ENCODE results near the gene DHRS11.

The DHRS11 gene

DNA sequence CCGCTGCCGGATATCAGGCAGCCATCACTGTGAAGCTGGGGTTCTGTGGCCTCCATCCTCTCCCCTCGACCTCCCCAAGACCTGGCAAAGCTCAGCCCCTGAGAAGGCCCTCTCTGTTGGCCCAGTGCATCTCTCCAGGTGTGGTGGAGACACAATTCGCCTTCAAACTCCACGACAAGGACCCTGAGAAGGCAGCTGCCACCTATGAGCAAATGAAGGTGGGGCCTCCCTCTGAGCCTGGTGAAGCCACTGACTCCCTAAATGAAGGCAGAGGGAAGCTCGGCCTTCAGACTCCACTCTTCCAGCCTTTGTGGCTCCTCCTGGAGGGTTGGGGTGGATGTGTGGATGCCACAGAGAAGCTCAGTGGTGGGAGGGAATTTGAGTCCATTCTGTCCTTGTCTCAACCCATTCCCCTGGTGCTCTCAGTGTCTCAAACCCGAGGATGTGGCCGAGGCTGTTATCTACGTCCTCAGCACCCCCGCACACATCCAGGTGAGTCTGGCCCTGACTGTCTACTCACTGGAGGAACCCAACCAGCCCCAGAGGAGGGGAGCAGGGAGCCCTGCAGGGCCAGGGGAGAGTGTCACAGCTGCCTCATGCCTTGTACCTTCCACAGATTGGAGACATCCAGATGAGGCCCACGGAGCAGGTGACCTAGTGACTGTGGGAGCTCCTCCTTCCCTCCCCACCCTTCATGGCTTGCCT, 8.0 kb downstream of the DHRS11 start:
- no peak overlapping the region for H3K14ac ChIP-seq (ENCODE audit: low read length)
- H3K4me1 ChIP-seq (ENCODE audit: control insufficient read depth in 1 of 2, insufficient read depth in 2 of 2, low read length in 2 of 2) = peaks cover 10 to 14% of the 10 kb centered on the region in 2 experiments
- H4K91ac ChIP-seq (ENCODE audit: low read depth, low read length) = no peak overlapping the region
- H3K79me2 ChIP-seq (ENCODE audit: control insufficient read depth, insufficient read depth, low read length, poor library complexity) = peaks cover 7% of the 10 kb centered on the region
- no peak overlapping the region for H4K12ac ChIP-seq (ENCODE audit: low read depth, low read length)
- peaks cover 3 to 9% of the 10 kb centered on the region in 2 experiments for H3K36me3 ChIP-seq (ENCODE audit: control insufficient read depth in 1 of 2, insufficient read depth in 2 of 2, low read length in 2 of 2)
- WGBS (ENCODE audit: extremely low coverage, insufficient coverage, insufficient read length) = no CpG with 5 or more reads among the region's 11 CpGs
- H2BK12ac ChIP-seq (ENCODE audit: low read length) = no peak overlapping the region
- DNase-seq = no peak
- no peaks in the 10 kb centered on the region for H3K27me3 ChIP-seq (ENCODE audit: insufficient read depth, low read length)
- no peak overlapping the region for H3K27ac ChIP-seq (ENCODE audit: low read depth, low read length)
- no peak overlapping the region for H3K4me3 ChIP-seq (ENCODE audit: low read depth, low read length)
- H3K4me2 ChIP-seq (ENCODE audit: low read length) = no peak overlapping the region
- H2BK120ac ChIP-seq (ENCODE audit: insufficient read depth, low read length, poor library complexity) = no peak overlapping the region
- no peaks in the 10 kb centered on the region for H3K9me3 ChIP-seq (ENCODE audit: insufficient read depth, low read depth, low read length)
- H3K23ac ChIP-seq (ENCODE audit: low read length) = no peak overlapping the region
- H3K79me1 ChIP-seq (ENCODE audit: low read length) = peaks cover 8% of the 10 kb centered on the region
- no peak overlapping the region for H4K8ac ChIP-seq (ENCODE audit: low read depth, low read length)
- H3K4ac ChIP-seq (ENCODE audit: low read depth, low read length) = no peak overlapping the region
- no peak overlapping the region for H2BK5ac ChIP-seq (ENCODE audit: low read depth, low read length, poor library complexity)
- no peak overlapping the region for H2AK5ac ChIP-seq (ENCODE audit: low read length)
- H3K18ac ChIP-seq (ENCODE audit: low read length) = no peak overlapping the region
- no peak overlapping the region for H3K9ac ChIP-seq (ENCODE audit: low read length)
- no peak overlapping the region for H2AFZ ChIP-seq (ENCODE audit: insufficient read depth, low read length, poor library complexity)

DNA sequence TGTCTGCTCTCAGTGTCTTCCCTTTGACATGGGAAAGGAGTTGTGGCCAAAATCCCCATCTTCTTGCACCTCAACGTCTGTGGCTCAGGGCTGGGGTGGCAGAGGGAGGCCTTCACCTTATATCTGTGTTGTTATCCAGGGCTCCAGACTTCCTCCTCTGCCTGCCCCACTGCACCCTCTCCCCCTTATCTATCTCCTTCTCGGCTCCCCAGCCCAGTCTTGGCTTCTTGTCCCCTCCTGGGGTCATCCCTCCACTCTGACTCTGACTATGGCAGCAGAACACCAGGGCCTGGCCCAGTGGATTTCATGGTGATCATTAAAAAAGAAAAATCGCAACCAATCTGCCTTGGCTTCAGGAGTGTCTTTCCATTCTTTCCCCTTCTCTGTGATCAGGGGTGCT, 8.8 kb downstream of the DHRS11 start:
- Histone ChIP-seq H2BK12ac (ENCODE audit: low read length) (no peak overlapping the region), H3K79me2 (ENCODE audit: control insufficient read depth, insufficient read depth, low read length, poor library complexity) (peaks cover 7% of the 10 kb centered on the region), H3K4ac (ENCODE audit: low read depth, low read length) (no peak overlapping the region), H2AK5ac (ENCODE audit: low read length) (peak overlapping the region; percentile 16), H3K4me1 (ENCODE audit: control insufficient read depth in 1 of 2, insufficient read depth in 2 of 2, low read length in 2 of 2) (peaks cover 7 to 12% of the 10 kb centered on the region in 2 experiments), H2BK120ac (ENCODE audit: insufficient read depth, low read length, poor library complexity) (no peak overlapping the region), H3K9me3 (ENCODE audit: insufficient read depth, low read depth, low read length) (no peaks in the 10 kb centered on the region), H4K12ac (ENCODE audit: low read depth, low read length) (no peak overlapping the region), H3K27me3 (ENCODE audit: insufficient read depth, low read length) (no peaks in the 10 kb centered on the region), H3K27ac (ENCODE audit: low read depth, low read length) (no peak overlapping the region), H3K36me3 (ENCODE audit: control insufficient read depth in 1 of 2, insufficient read depth in 2 of 2, low read length in 2 of 2) (peaks cover 3 to 9% of the 10 kb centered on the region in 2 experiments), H3K14ac (ENCODE audit: low read length) (no peak overlapping the region), H3K79me1 (ENCODE audit: low read length) (peaks cover 8% of the 10 kb centered on the region), H3K23ac (ENCODE audit: low read length) (no peak overlapping the region), H4K91ac (ENCODE audit: low read depth, low read length) (no peak overlapping the region), H2BK5ac (ENCODE audit: low read depth, low read length, poor library complexity) (no peak overlapping the region), H3K18ac (ENCODE audit: low read length) (no peak overlapping the region), H3K4me2 (ENCODE audit: low read length) (peak overlapping the region; percentile 92), H3K9ac (ENCODE audit: low read length) (no peak overlapping the region), H3K4me3 (ENCODE audit: low read depth, low read length) (no peak overlapping the region), H4K8ac (ENCODE audit: low read depth, low read length) (peak overlapping the region; percentile 91), H2AFZ (ENCODE audit: insufficient read depth, low read length, poor library complexity) (peak overlapping the region; percentile 72)
- no peak for DNase-seq
- WGBS (ENCODE audit: extremely low coverage, insufficient coverage, insufficient read length) = no CpG with 5 or more reads among the region's 3 CpGs

DNA sequence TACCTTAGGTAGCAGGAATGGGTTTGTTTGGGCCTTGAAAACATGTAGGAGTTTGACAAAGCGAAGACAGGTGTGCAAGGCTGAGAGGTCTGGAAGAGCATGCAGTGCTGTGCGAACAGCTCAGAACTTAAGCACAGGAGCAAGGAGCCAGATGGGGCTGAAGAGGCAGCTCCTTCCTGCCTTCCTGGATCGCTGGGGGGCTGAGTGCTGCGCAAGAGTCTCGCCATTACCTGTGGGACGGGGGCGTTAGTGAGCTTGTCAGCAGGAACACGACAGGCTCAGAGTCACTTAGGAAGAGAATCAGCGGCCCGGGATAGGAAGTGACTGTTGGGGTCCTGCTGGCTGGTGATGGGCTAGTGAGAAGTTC, 9.2 kb downstream of the DHRS11 start:
- Histone ChIP-seq H3K9me3 (ENCODE audit: insufficient read depth, low read depth, low read length) (no peaks in the 10 kb centered on the region), H3K4ac (ENCODE audit: low read depth, low read length) (no peak overlapping the region), H3K36me3 (ENCODE audit: control insufficient read depth in 1 of 2, insufficient read depth in 2 of 2, low read length in 2 of 2) (peaks cover 3 to 7% of the 10 kb centered on the region in 2 experiments), H3K79me2 (ENCODE audit: control insufficient read depth, insufficient read depth, low read length, poor library complexity) (peaks cover 7% of the 10 kb centered on the region), H2BK5ac (ENCODE audit: low read depth, low read length, poor library complexity) (peak overlapping the region; percentile 26), H2AFZ (ENCODE audit: insufficient read depth, low read length, poor library complexity) (peak overlapping the region; percentile 72), H2AK5ac (ENCODE audit: low read length) (peak overlapping the region; percentile 38), H4K91ac (ENCODE audit: low read depth, low read length) (peak overlapping the region; percentile 76), H3K27ac (ENCODE audit: low read depth, low read length) (peak overlapping the region; percentile 67), H3K4me1 (ENCODE audit: control insufficient read depth in 1 of 2, insufficient read depth in 2 of 2, low read length in 2 of 2) (peaks cover 7 to 12% of the 10 kb centered on the region in 2 experiments), H3K79me1 (ENCODE audit: low read length) (peaks cover 8% of the 10 kb centered on the region), H4K8ac (ENCODE audit: low read depth, low read length) (peak overlapping the region; percentile 91), H2BK120ac (ENCODE audit: insufficient read depth, low read length, poor library complexity) (peak overlapping the region; percentile 29), H3K14ac (ENCODE audit: low read length) (peak overlapping the region; percentile 74), H3K4me3 (ENCODE audit: low read depth, low read length) (peak overlapping the region; percentile 29), H2BK12ac (ENCODE audit: low read length) (no peak overlapping the region), H3K27me3 (ENCODE audit: insufficient read depth, low read length) (no peaks in the 10 kb centered on the region), H3K4me2 (ENCODE audit: low read length) (peak overlapping the region; percentile 92), H4K12ac (ENCODE audit: low read depth, low read length) (peak overlapping the region; percentile 93), H3K9ac (ENCODE audit: low read length) (peak overlapping the region; percentile 0), H3K18ac (ENCODE audit: low read length) (peak overlapping the region; percentile 66), H3K23ac (ENCODE audit: low read length) (no peak overlapping the region)
- WGBS (ENCODE audit: extremely low coverage, insufficient coverage, insufficient read length) = no CpG with 5 or more reads among the region's 10 CpGs
- DNase-seq = no peak

DNA sequence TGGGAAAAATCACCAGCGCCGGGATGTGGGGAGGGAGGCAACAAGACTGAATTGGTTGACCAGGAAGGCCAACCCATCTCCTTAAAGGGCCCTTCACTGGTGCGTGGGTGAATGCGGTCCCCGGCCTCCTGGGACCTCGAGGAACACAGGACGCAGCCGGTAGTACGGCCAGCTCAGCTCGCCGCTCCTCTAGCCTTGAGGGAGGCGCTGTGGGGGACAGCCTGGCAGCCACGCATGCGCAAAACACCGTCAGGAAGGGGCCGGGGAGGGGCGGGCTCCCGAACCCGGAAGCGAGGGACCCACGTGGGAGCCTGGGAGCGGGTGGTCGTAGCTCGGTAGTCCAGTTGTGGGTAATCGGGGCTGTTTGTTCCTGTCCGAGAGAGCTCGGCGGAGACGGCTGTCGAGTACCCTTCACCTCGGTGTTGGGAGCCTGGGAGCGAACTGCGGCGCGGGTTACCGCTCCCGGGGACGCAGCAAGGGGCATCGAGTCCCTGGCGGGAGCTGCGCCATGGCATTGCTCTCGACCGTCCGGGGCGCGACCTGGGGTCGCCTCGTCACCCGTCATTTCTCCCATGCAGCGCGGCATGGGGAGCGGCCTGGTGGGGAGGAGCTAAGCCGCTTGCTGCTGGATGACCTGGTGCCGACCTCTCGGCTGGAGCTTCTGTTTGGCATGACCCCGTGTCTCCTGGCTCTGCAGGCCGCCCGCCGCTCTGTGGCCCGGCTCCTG, 9.8 kb downstream of the DHRS11 start, which contains the start of gene MRM1:
TSS of gene MRM1 (plus strand) at position 281 of the 727 bp plus-strand sequence. CDS start at position 509, 228 bp downstream.
- H3K9ac ChIP-seq (ENCODE audit: low read length) = peak within 1 kb of the TSS; percentile 87
- peaks cover 8% of the 10 kb centered on the region for H3K79me1 ChIP-seq (ENCODE audit: low read length)
- H4K91ac ChIP-seq (ENCODE audit: low read depth, low read length) = peak within 1 kb of the TSS; percentile 76
- H3K23ac ChIP-seq (ENCODE audit: low read length) = no peak within 1 kb of the TSS
- H3K27ac ChIP-seq (ENCODE audit: low read depth, low read length) = peak within 1 kb of the TSS; percentile 67
- peak within 1 kb of the TSS; percentile 93 for H4K12ac ChIP-seq (ENCODE audit: low read depth, low read length)
- no CpG with 5 or more reads among the region's 60 CpGs for WGBS (ENCODE audit: extremely low coverage, insufficient coverage, insufficient read length)
- H4K8ac ChIP-seq (ENCODE audit: low read depth, low read length) = peak within 1 kb of the TSS; percentile 91
- no peak within 1 kb of the TSS for H2BK12ac ChIP-seq (ENCODE audit: low read length)
- peak within 1 kb of the TSS; percentile 26 for H2BK5ac ChIP-seq (ENCODE audit: low read depth, low read length, poor library complexity)
- peak within 1 kb of the TSS; percentile 94 for H2AFZ ChIP-seq (ENCODE audit: insufficient read depth, low read length, poor library complexity)
- peak within 1 kb of the TSS; percentile 92 for H3K4me2 ChIP-seq (ENCODE audit: low read length)
- H3K36me3 ChIP-seq (ENCODE audit: control insufficient read depth in 1 of 2, insufficient read depth in 2 of 2, low read length in 2 of 2) = peaks cover 3 to 6% of the 10 kb centered on the region in 2 experiments
- no peaks in the 10 kb centered on the region for H3K9me3 ChIP-seq (ENCODE audit: insufficient read depth, low read depth, low read length)
- H3K4me1 ChIP-seq (ENCODE audit: control insufficient read depth in 1 of 2, insufficient read depth in 2 of 2, low read length in 2 of 2) = peaks cover 7 to 12% of the 10 kb centered on the region in 2 experiments
- no peaks in the 10 kb centered on the region for H3K27me3 ChIP-seq (ENCODE audit: insufficient read depth, low read length)
- peak within 1 kb of the TSS; percentile 74 for H3K14ac ChIP-seq (ENCODE audit: low read length)
- H3K79me2 ChIP-seq (ENCODE audit: control insufficient read depth, insufficient read depth, low read length, poor library complexity) = peaks cover 7% of the 10 kb centered on the region
- H3K4me3 ChIP-seq (ENCODE audit: low read depth, low read length) = peak within 1 kb of the TSS; percentile 83
- H2AK5ac ChIP-seq (ENCODE audit: low read length) = peak within 1 kb of the TSS; percentile 38
- H2BK120ac ChIP-seq (ENCODE audit: insufficient read depth, low read length, poor library complexity) = peak within 1 kb of the TSS; percentile 29
- peak; percentile 84 to 90 for DNase-seq
- H3K18ac ChIP-seq (ENCODE audit: low read length) = peak within 1 kb of the TSS; percentile 66
- peak within 1 kb of the TSS; percentile 21 for H3K4ac ChIP-seq (ENCODE audit: low read depth, low read length)
